Lower lobe of right lung (tissue), 2 donors: ENCODE results near the gene USP15. TPM values are rescaled to one million over a fixed set of nuclear protein-coding genes. Genes with fewer than 3 reads are reported as not detected.

Experiments used
- ATAC-seq, 2 donors: fragments of 200-7000 bp; cut with Tn5 transposase; one replicate each; pipeline ENCODE4 v1.9.1; 2020 to 2022; ENCODE audit warnings: mild to moderate bottlenecking in 2 of 2, moderate library complexity in 2 of 2
- DNase-seq: peaks from one replicate; pipeline ENCODE4 v3.0.0-alpha.2; 2020
- H3K27ac ChIP-seq: fragments of 200-600 bp; one replicate; pipeline ENCODE4 v1.8.0; 2022
- H3K27me3 ChIP-seq: fragments of 200-600 bp; one replicate; pipeline ENCODE4 v1.8.0; 2022; ENCODE audit warnings: low read depth
- H3K36me3 ChIP-seq: fragments of 200-600 bp; one replicate; pipeline ENCODE4 v1.8.0; 2022; ENCODE audit warnings: mild to moderate bottlenecking
- H3K4me1 ChIP-seq: fragments of 200-600 bp; one replicate; pipeline ENCODE4 v1.8.0; 2022
- H3K4me3 ChIP-seq: fragments of 200-600 bp; one replicate; pipeline ENCODE4 v1.8.0; 2022; ENCODE audit warnings: mild to moderate bottlenecking
- H3K9me3 ChIP-seq: fragments of 200-600 bp; one replicate; pipeline ENCODE4 v1.8.0; 2022
- CTCF ChIP-seq: fragments of 200-600 bp; IDR thresholded peaks from one replicate; pipeline ENCODE4 v1.8.0; 2022; ENCODE audit warnings: antibody characterized with exemption, mild to moderate bottlenecking
- intact Hi-C: fragments of 100-400 bp; cut with DNase I; formaldehyde crosslinking; loops from one replicate; pipeline ENCODE4 v1.11.0; 2022
- total RNA-seq: library from RNA; stranded (reverse); fragmentation: NEBNext Ultra II Directional; extraction: Animal tissue kit (Norgen Biotek cat#: 25700); gene quantifications from one replicate; pipeline ENCODE4 v1.2.1, GENCODE V29; 2021
- donor health status: DM: no; HTN: yes; CAD: no; lungs with severe emphysema.

The USP15 gene
- total RNA-seq, 1 donor from 2014 or later, result 91.9 TPM

DNA sequence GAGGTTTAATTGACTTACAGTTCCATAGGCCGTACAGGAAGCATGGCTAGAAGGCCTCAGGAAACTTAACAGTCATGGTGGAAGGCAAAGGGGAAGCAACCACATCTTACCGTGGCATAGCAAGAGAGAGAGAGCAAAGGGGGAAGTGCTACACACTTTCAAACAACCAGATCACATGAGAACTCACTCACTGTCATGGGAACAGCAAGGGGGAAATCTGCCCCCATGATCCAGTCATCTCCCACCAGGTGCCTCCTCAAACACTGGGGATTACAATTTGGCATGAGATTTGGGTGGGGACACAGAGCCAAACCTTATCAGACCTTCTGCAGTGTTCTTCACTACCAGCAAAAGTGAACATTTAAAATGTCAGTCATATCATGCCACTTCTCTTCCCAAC, 58.9 kb downstream of the USP15 start:
- ATAC-seq, result peak in 1 of 2 donors; percentile 46
- no peaks in the 10 kb centered on the region for H3K27me3 ChIP-seq
- no peak overlapping the region for H3K4me3 ChIP-seq
- no peaks in the 10 kb centered on the region for H3K9me3 ChIP-seq
- intact Hi-C loops, result no loop called here
- H3K27ac ChIP-seq, result no peak overlapping the region
- DNase-seq, result no peak
- TF ChIP-seq CTCF, result no peak
- H3K36me3 ChIP-seq, result peaks cover 21% of the 10 kb centered on the region
- H3K4me1 ChIP-seq, result no peaks in the 10 kb centered on the region

DNA sequence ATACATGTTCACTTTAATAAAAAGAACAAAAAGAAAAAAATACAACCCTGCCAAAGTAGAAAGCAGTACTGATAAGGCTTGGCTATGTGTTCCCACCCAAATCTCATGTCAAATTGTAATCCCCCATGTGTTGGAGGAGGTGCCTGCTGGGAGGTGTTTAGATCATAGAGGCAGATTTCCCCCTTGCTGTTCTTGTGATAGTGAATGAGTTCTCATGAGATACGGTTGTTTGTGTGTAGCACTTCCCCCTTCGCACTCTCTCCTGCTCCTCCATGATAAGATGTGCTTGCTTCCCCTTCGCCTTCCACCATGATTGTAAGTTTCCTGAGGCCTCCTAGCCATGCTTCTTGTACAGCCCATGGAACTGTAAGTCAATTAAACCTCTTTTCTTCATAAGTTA, 59.9 kb downstream of the USP15 start:
- no peak overlapping the region for H3K27ac ChIP-seq
- DNase-seq (no peak), ATAC-seq (no peak)
- peaks cover 25% of the 10 kb centered on the region for H3K36me3 ChIP-seq
- no peak overlapping the region for H3K4me3 ChIP-seq
- no peak for TF ChIP-seq CTCF
- H3K27me3 ChIP-seq, result no peaks in the 10 kb centered on the region
- intact Hi-C loops, result no loop called here
- no peaks in the 10 kb centered on the region for H3K4me1 ChIP-seq
- H3K9me3 ChIP-seq, result no peaks in the 10 kb centered on the region

GRCh38 chr12:62323386-62323785, 63.2 kb downstream of the USP15 start:
- Histone ChIP-seq H3K4me3 (no peak overlapping the region), H3K9me3 (no peaks in the 10 kb centered on the region), H3K27ac (no peak overlapping the region), H3K4me1 (no peaks in the 10 kb centered on the region), H3K27me3 (no peaks in the 10 kb centered on the region), H3K36me3 (peaks cover 35% of the 10 kb centered on the region)
- TF ChIP-seq CTCF, result no peak
- no peak for ATAC-seq
- no peak for DNase-seq
- intact Hi-C loops, result no loop called here

DNA sequence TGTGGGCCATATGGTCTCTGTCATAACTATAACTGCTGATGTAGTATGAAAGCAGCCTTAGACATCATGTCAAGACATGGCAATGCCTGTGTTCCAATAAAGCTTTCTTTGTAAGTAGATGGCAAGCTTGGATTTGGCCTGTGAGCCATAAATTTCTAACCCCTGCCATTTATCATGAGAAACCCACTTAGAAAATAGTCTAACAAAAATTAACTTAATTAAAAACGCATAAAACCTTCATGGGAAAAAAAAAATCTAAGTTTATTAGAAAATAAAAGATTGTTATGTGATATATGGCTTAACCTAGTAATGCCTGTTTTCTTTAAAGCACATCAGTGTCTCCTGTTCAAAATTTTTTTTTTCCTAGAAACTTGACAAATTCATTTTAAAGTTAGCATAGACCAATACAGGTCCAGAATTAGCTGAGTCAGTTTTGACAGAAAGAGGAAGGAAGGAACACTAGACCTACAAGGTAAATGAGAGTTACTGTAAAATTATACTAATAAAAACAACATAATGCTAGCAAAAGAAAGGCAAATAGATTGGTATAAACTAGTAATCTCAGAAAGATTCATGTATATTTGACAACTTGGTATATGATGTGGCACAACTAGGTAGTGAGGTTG, 68.2 kb downstream of the USP15 start:
- TF ChIP-seq CTCF, result no peak
- DNase-seq (no peak), ATAC-seq (no peak)
- H3K4me3 ChIP-seq, result no peak overlapping the region
- H3K27me3 ChIP-seq, result no peaks in the 10 kb centered on the region
- intact Hi-C loops, result no loop called here
- peaks cover 20% of the 10 kb centered on the region for H3K36me3 ChIP-seq
- H3K4me1 ChIP-seq, result no peaks in the 10 kb centered on the region
- no peaks in the 10 kb centered on the region for H3K9me3 ChIP-seq
- H3K27ac ChIP-seq, result no peak overlapping the region

DNA sequence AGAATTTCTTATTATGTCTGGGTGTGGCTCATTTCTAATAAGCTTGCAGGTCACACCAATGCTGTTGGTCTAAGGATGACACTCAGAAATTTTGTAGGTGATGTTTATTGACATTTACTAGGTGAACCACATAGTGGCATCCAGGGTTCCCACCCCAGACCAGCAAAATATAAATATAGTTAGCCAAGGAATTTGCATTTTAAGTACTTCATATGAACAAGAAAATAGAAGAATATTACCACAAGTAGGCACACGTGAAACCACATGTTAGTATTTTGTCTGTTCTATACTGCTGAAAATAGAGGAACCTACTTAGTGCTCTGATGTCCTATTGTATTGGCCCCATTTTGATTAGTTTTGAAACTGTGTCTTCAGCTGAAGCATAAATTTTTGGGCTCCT, 71.1 kb downstream of the USP15 start:
- intact Hi-C loops, result no loop called here
- Histone ChIP-seq H3K4me1 (no peaks in the 10 kb centered on the region), H3K27ac (no peak overlapping the region), H3K36me3 (peaks cover 6% of the 10 kb centered on the region), H3K9me3 (no peaks in the 10 kb centered on the region), H3K27me3 (no peaks in the 10 kb centered on the region), H3K4me3 (no peak overlapping the region)
- no peak for ATAC-seq
- no peak for TF ChIP-seq CTCF
- DNase-seq, result no peak
